Measurements from ENCODE around the gene TBC1D7. TPM values are rescaled to one million over a fixed set of nuclear protein-coding genes. Genes with fewer than 3 reads are reported as not detected.

The TBC1D7 gene
- polyA plus RNA-seq, 1 donor from 2014 or later, result 67.9 TPM

DNA sequence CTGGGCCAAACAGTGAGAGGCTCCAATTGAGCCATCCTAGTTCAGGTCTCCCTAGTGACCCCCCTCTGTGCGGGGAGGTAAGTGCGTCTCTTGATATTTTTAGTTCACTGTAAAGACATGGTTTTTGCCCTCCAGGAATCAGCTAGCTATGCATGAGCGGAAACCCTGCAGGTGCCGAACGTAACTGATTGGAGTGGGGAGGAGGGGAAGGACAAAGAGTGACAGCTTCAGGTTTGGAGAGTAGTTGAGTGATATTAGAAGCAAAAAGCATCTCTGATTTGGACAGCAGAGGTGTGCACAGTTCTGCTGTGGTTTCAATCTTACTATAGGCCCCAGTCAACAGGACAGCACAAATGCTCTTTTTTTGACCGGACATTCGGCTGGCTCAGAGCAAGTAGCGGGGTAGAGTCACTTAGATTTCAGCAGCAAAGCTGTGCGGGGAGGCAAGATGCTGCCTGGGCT, 31.8 kb downstream of the TBC1D7 start:
- no peak overlapping the region for H3K4me3 ChIP-seq (ENCODE audit: low read length)
- no peak for TF ChIP-seq RAD21 (conservative IDR thresholded peaks at IDR 0.05)
- no peak for TF ChIP-seq EZH2 (IDR thresholded peaks at IDR 0.05; ENCODE audit: borderline replicate concordance, insufficient read depth, low read length, poor library complexity, severe bottlenecking)
- TF ChIP-seq EP300 (conservative IDR thresholded peaks at IDR 0.05; ENCODE audit: poor library complexity, severe bottlenecking), result no peak
- TF ChIP-seq, protein P1, sequence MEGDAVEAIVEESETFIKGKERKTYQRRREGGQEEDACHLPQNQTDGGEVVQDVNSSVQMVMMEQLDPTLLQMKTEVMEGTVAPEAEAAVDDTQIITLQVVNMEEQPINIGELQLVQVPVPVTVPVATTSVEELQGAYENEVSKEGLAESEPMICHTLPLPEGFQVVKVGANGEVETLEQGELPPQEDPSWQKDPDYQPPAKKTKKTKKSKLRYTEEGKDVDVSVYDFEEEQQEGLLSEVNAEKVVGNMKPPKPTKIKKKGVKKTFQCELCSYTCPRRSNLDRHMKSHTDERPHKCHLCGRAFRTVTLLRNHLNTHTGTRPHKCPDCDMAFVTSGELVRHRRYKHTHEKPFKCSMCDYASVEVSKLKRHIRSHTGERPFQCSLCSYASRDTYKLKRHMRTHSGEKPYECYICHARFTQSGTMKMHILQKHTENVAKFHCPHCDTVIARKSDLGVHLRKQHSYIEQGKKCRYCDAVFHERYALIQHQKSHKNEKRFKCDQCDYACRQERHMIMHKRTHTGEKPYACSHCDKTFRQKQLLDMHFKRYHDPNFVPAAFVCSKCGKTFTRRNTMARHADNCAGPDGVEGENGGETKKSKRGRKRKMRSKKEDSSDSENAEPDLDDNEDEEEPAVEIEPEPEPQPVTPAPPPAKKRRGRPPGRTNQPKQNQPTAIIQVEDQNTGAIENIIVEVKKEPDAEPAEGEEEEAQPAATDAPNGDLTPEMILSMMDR (IDR thresholded peaks at IDR 0.05; ENCODE audit: poor library complexity, severe bottlenecking), result no peak
- no peak for TF ChIP-seq TAF1 (IDR thresholded peaks at IDR 0.05; ENCODE audit: low read depth)
- TF ChIP-seq, protein P2, sequence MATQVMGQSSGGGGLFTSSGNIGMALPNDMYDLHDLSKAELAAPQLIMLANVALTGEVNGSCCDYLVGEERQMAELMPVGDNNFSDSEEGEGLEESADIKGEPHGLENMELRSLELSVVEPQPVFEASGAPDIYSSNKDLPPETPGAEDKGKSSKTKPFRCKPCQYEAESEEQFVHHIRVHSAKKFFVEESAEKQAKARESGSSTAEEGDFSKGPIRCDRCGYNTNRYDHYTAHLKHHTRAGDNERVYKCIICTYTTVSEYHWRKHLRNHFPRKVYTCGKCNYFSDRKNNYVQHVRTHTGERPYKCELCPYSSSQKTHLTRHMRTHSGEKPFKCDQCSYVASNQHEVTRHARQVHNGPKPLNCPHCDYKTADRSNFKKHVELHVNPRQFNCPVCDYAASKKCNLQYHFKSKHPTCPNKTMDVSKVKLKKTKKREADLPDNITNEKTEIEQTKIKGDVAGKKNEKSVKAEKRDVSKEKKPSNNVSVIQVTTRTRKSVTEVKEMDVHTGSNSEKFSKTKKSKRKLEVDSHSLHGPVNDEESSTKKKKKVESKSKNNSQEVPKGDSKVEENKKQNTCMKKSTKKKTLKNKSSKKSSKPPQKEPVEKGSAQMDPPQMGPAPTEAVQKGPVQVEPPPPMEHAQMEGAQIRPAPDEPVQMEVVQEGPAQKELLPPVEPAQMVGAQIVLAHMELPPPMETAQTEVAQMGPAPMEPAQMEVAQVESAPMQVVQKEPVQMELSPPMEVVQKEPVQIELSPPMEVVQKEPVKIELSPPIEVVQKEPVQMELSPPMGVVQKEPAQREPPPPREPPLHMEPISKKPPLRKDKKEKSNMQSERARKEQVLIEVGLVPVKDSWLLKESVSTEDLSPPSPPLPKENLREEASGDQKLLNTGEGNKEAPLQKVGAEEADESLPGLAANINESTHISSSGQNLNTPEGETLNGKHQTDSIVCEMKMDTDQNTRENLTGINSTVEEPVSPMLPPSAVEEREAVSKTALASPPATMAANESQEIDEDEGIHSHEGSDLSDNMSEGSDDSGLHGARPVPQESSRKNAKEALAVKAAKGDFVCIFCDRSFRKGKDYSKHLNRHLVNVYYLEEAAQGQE (IDR thresholded peaks at IDR 0.05; ENCODE audit: borderline replicate concordance), result no peak
- no peak for TF ChIP-seq POLR2AphosphoS5 (IDR thresholded peaks at IDR 0.05)
- TF ChIP-seq MXI1 (conservative IDR thresholded peaks at IDR 0.05; ENCODE audit: poor library complexity, severe bottlenecking), result no peak
- no peak for TF ChIP-seq SMC3 (conservative IDR thresholded peaks at IDR 0.05; ENCODE audit: poor library complexity)
- H3K9me3 ChIP-seq (ENCODE audit: low read length), result no peaks in the 10 kb centered on the region
- H4K20me1 ChIP-seq (ENCODE audit: insufficient read depth), result no peaks in the 10 kb centered on the region
- no peak overlapping the region for H2AFZ ChIP-seq (ENCODE audit: low read depth, low read length)
- H3K79me2 ChIP-seq (replicated peaks; ENCODE audit: insufficient read depth, low read length), result no peaks in the 10 kb centered on the region
- no peaks in the 10 kb centered on the region for H3F3A ChIP-seq (ENCODE audit: insufficient read depth, low read length, poor library complexity, severe bottlenecking)
- H3K27me3 ChIP-seq (ENCODE audit: insufficient read depth, low read depth, low read length), result no peaks in the 10 kb centered on the region
- no peaks in the 10 kb centered on the region for H3K9me2 ChIP-seq (ENCODE audit: insufficient read depth, low read length)
- peaks cover 20% of the 10 kb centered on the region for H3K36me3 ChIP-seq (ENCODE audit: insufficient read depth, low read length)
- no peak overlapping the region for H3K4me2 ChIP-seq (ENCODE audit: low read length)
- no peak overlapping the region for H3K9ac ChIP-seq (ENCODE audit: low read length)
- H3K27ac ChIP-seq (ENCODE audit: low read length), result no peak overlapping the region

DNA sequence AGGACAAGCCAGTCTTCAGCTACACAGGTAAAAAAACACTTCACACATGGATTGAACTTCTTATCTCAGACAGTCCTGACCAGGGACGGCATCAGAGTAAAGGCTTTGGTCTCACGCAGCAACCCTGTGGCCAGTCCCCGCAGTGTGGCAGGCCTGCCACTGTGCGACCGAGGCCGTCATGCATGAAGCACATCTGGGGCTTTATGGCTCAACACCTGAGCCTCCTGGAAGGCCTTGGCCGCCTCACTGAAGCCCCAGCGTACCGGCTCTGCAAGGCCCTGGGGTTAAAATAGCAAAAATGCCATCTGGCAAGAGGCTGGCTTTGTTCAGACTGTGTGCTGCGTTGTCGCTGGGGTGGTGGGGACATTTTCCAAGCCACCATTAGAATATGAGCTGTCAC, 32.8 kb downstream of the TBC1D7 start:
- no peaks in the 10 kb centered on the region for H4K20me1 ChIP-seq (ENCODE audit: insufficient read depth)
- TF ChIP-seq TAF1 (IDR thresholded peaks at IDR 0.05; ENCODE audit: low read depth) (no peak), EZH2 (IDR thresholded peaks at IDR 0.05; ENCODE audit: borderline replicate concordance, insufficient read depth, low read length, poor library complexity, severe bottlenecking) (no peak), POLR2AphosphoS5 (IDR thresholded peaks at IDR 0.05) (no peak), MXI1 (conservative IDR thresholded peaks at IDR 0.05; ENCODE audit: poor library complexity, severe bottlenecking) (no peak), EP300 (conservative IDR thresholded peaks at IDR 0.05; ENCODE audit: poor library complexity, severe bottlenecking) (no peak), RAD21 (conservative IDR thresholded peaks at IDR 0.05) (no peak)
- TF ChIP-seq, protein P2 (IDR thresholded peaks at IDR 0.05; ENCODE audit: borderline replicate concordance), result no peak
- TF ChIP-seq, protein P1 (IDR thresholded peaks at IDR 0.05; ENCODE audit: poor library complexity, severe bottlenecking), result no peak
- no peak overlapping the region for H3K9ac ChIP-seq (ENCODE audit: low read length)
- no peaks in the 10 kb centered on the region for H3K9me3 ChIP-seq (ENCODE audit: low read length)
- H3K27me3 ChIP-seq (ENCODE audit: insufficient read depth, low read depth, low read length), result no peaks in the 10 kb centered on the region
- H3K79me2 ChIP-seq (replicated peaks; ENCODE audit: insufficient read depth, low read length), result no peaks in the 10 kb centered on the region
- no peak overlapping the region for H3K4me3 ChIP-seq (ENCODE audit: low read length)
- peaks cover 15% of the 10 kb centered on the region for H3K36me3 ChIP-seq (ENCODE audit: insufficient read depth, low read length)
- no peak overlapping the region for H3K27ac ChIP-seq (ENCODE audit: low read length)
- no peak overlapping the region for H3K4me2 ChIP-seq (ENCODE audit: low read length)
- H3F3A ChIP-seq (ENCODE audit: insufficient read depth, low read length, poor library complexity, severe bottlenecking), result no peaks in the 10 kb centered on the region
- no peak overlapping the region for H2AFZ ChIP-seq (ENCODE audit: low read depth, low read length)
- H3K9me2 ChIP-seq (ENCODE audit: insufficient read depth, low read length), result no peaks in the 10 kb centered on the region
